H1 (cell line): ENCODE measurements around the gene SH3TC2.

Source experiments
- EP300 ChIP-seq, 2 experiments: IDR thresholded peaks; 1 replicate in 1 of 2; 2 replicates in 1 of 2; pipeline ENCODE4 v1.6.1; 2011 to 2012; ENCODE audit warnings: low read depth in 2 of 2, low read length in 2 of 2, mild to moderate bottlenecking in 2 of 2, borderline replicate concordance in 1 of 2, inconsistent platforms in 1 of 2, moderate library complexity in 1 of 2
- MAFK ChIP-seq: IDR thresholded peaks from 2 replicates; pipeline ENCODE4 v1.6.1; 2012; ENCODE audit warnings: low read depth, mild to moderate bottlenecking, improper control_type of control experiment, low read length
- POLR2A ChIP-seq, 2 experiments: IDR thresholded peaks; 1 replicate in 1 of 2; 2 replicates in 1 of 2; pipeline ENCODE4 v1.6.1; 2011; ENCODE audit warnings: low read depth in 2 of 2, low read length in 2 of 2, mild to moderate bottlenecking in 2 of 2; ENCODE audit errors: control extremely low read depth in 1 of 2
- ZNF274 ChIP-seq: IDR thresholded peaks from 2 replicates; pipeline ENCODE4 v1.7.0; 2012; ENCODE audit warnings: low read length, borderline replicate concordance; ENCODE audit errors: extremely low read depth
- TF ChIP-seq, protein P1 (sequence below), 3 experiments: IDR thresholded peaks; 1 replicate in 2 of 3; 2 replicates in 1 of 3; pipeline versions ENCODE4 v1.5.1 to v1.6.1; 2011; ENCODE audit warnings: low read length in 3 of 3, mild to moderate bottlenecking in 3 of 3, inconsistent platforms in 2 of 3, low read depth in 1 of 3, moderate library complexity in 1 of 3; ENCODE audit not compliant: insufficient read depth in 1 of 3; ENCODE audit errors: control extremely low read depth in 1 of 3

DNA sequence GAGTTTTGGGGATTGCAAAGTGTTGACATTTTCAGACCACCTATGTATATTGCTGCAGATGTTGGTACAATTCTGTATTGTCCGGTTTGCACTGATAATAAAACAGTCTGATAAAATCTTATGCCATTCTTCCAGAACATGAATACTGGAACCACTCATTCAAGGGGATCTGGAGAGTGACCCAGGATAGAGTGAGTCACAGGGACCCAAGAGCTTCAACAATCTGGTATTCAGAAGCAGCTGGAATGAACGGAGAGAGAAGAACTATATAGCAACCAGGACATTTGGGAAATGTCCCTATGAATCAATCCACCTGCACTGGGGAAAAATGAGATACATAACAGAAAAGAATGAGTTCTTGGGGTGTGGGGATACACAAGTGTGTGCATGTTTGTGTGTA lies 73.3 kb downstream of the SH3TC2 start:
- TF ChIP-seq, protein P1, sequence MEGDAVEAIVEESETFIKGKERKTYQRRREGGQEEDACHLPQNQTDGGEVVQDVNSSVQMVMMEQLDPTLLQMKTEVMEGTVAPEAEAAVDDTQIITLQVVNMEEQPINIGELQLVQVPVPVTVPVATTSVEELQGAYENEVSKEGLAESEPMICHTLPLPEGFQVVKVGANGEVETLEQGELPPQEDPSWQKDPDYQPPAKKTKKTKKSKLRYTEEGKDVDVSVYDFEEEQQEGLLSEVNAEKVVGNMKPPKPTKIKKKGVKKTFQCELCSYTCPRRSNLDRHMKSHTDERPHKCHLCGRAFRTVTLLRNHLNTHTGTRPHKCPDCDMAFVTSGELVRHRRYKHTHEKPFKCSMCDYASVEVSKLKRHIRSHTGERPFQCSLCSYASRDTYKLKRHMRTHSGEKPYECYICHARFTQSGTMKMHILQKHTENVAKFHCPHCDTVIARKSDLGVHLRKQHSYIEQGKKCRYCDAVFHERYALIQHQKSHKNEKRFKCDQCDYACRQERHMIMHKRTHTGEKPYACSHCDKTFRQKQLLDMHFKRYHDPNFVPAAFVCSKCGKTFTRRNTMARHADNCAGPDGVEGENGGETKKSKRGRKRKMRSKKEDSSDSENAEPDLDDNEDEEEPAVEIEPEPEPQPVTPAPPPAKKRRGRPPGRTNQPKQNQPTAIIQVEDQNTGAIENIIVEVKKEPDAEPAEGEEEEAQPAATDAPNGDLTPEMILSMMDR (IDR thresholded peaks at IDR 0.05; ENCODE audit: control extremely low read depth in 1 of 3, insufficient read depth in 1 of 3, low read depth in 1 of 3, low read length in 3 of 3) = no peak
- no peak for TF ChIP-seq EP300 (IDR thresholded peaks at IDR 0.05; ENCODE audit: borderline replicate concordance in 1 of 2, low read depth in 2 of 2, low read length in 2 of 2)
- no peak for TF ChIP-seq POLR2A (IDR thresholded peaks at IDR 0.05; ENCODE audit: control extremely low read depth in 1 of 2, low read depth in 2 of 2, low read length in 2 of 2)
- TF ChIP-seq ZNF274 = no peak
- no peak for TF ChIP-seq MAFK
